ENCODE data around the gene RBM47. TPM values are rescaled to one million over a fixed set of nuclear protein-coding genes. Genes with fewer than 3 reads are reported as not detected.
A peak's percentile ranks its signal among the peaks of the same experiment; 100 is the strongest.

RBM47 gene
- total RNA-seq, 1 donor from 2014 or later = 7.1 TPM

- intact Hi-C loops (cut with DNase I) = no loop called here
- H3K27ac ChIP-seq = no peak overlapping the region
- H3K27me3 ChIP-seq = no peaks in the 10 kb centered on the region
- no peaks in the 10 kb centered on the region for H3K4me1 ChIP-seq
- no peaks in the 10 kb centered on the region for H3K9me3 ChIP-seq
- no peaks in the 10 kb centered on the region for H3K36me3 ChIP-seq
- TF ChIP-seq CTCF (IDR thresholded peaks at IDR 0.05) = no peak
- DNase-seq (ENCODE audit: low spot score in 2 of 2) = no peak
- no peak overlapping the region for H3K4me3 ChIP-seq
These were observed 33.1 kb downstream of the RBM47 start for GRCh38 chr4:40596522-40596921.

GRCh38 chr4:40595981-40596380, 33.7 kb downstream of the RBM47 start:
- DNase-seq (ENCODE audit: low spot score in 2 of 2) = no peak
- H3K27ac ChIP-seq = no peak overlapping the region
- H3K9me3 ChIP-seq = no peaks in the 10 kb centered on the region
- H3K36me3 ChIP-seq = no peaks in the 10 kb centered on the region
- no peak overlapping the region for H3K4me3 ChIP-seq
- no peaks in the 10 kb centered on the region for H3K27me3 ChIP-seq
- intact Hi-C loops (cut with DNase I) = no loop called here
- TF ChIP-seq CTCF (IDR thresholded peaks at IDR 0.05) = no peak
- H3K4me1 ChIP-seq = no peaks in the 10 kb centered on the region

- no peak overlapping the region for H3K4me3 ChIP-seq
- no peak for DNase-seq (ENCODE audit: low spot score in 2 of 2)
- H3K9me3 ChIP-seq = no peaks in the 10 kb centered on the region
- no peaks in the 10 kb centered on the region for H3K36me3 ChIP-seq
- TF ChIP-seq CTCF (IDR thresholded peaks at IDR 0.05) = no peak
- no peaks in the 10 kb centered on the region for H3K4me1 ChIP-seq
- H3K27ac ChIP-seq = no peak overlapping the region
- intact Hi-C loops (cut with DNase I) = no loop called here
- H3K27me3 ChIP-seq = no peaks in the 10 kb centered on the region
These were observed 35.1 kb downstream of the RBM47 start for GRCh38 chr4:40594261-40595178.

- DNase-seq (ENCODE audit: low spot score in 2 of 2) = no peak
- no peaks in the 10 kb centered on the region for H3K9me3 ChIP-seq
- no peaks in the 10 kb centered on the region for H3K27me3 ChIP-seq
- H3K36me3 ChIP-seq = no peaks in the 10 kb centered on the region
- no peaks in the 10 kb centered on the region for H3K4me1 ChIP-seq
- no peak overlapping the region for H3K4me3 ChIP-seq
- no peak overlapping the region for H3K27ac ChIP-seq
- intact Hi-C loops (cut with DNase I) = no loop called here
- TF ChIP-seq CTCF (IDR thresholded peaks at IDR 0.05) = no peak
These were observed 37.6 kb downstream of the RBM47 start for GRCh38 chr4:40592034-40592433.

- H3K27ac ChIP-seq = peak overlapping the region in 1 of 2 donors; percentile 20
- DNase-seq (ENCODE audit: low spot score in 2 of 2) = peak in 1 of 2 donors; percentile 69
- intact Hi-C loops (cut with DNase I) = no loop called here
These were observed 41.8 kb downstream of the RBM47 start for GRCh38 chr4:40587826-40588225.

More at GRCh38 chr4:40587826-40588225, 41.8 kb downstream of the RBM47 start:
- H3K4me3 ChIP-seq = no peak overlapping the region
- H3K27me3 ChIP-seq = no peaks in the 10 kb centered on the region
- no peak for TF ChIP-seq CTCF (IDR thresholded peaks at IDR 0.05)
- H3K36me3 ChIP-seq = no peaks in the 10 kb centered on the region
- H3K4me1 ChIP-seq = no peaks in the 10 kb centered on the region
- H3K9me3 ChIP-seq = no peaks in the 10 kb centered on the region

Measured in ascending aorta (tissue), 2 donors.